HepG2 (cell line): Measurements from ENCODE around the gene HSF2BP. TPM values are rescaled to one million over a fixed set of nuclear protein-coding genes. Genes with fewer than 3 reads are reported as not detected.

ENCODE experiments used
- ATAC-seq: fragments of 200-7000 bp; cut with Tn5 transposase; 3 replicates; pipeline ENCODE4 v1.9.1; 2020; ENCODE audit warnings: mild to moderate bottlenecking, moderate library complexity
- BruUV-seq: library from RNA; stranded (reverse); fragments of 400-500 nt; replicated peaks from 2 replicates; lab custom pipeline; 2021; lab: Mats Ljungman, UMichigan
- CTCF ChIA-PET: fragments of 300-600 bp; formaldehyde crosslinking; extraction: SDS; loops from one replicate; lab custom pipeline; 2021; ENCODE audit warnings: low total read pairs, inconsistent platforms, low intra/inter-chr PET ratio; lab: Yijun Ruan, JAX
- POLR2A ChIA-PET: fragments of 350-600 bp; sonication (Branson Sonifier 250); formaldehyde crosslinking; loops from one replicate; lab custom pipeline; 2020; ENCODE audit warnings: antibody characterized with exemption, inconsistent platforms; lab: Yijun Ruan, JAX
- DNase-seq: peaks from one replicate; pipeline ENCODE4 v3.0.0-alpha.2; 2015; ENCODE audit warnings: low spot score
- FAIRE-seq: peaks from 3 replicates; lab custom pipeline; 2011; peaks lifted over from hg19 to GRCh38; lab: Jason Lieb, UNC
- H2AFZ ChIP-seq: one replicate; pipeline ENCODE4 v1.6.1; 2011; ENCODE audit warnings: low read length, inconsistent platforms
- H3K27ac ChIP-seq: fragments of 300-600 bp; 3 replicates; pipeline ENCODE4 v1.8.0; 2011; ENCODE audit warnings: mixed run types, mild to moderate bottlenecking, mixed read lengths, low read length, inconsistent platforms; ENCODE audit not compliant: insufficient read depth; ENCODE audit errors: extremely low read length
- H3K27me3 ChIP-seq, 2 experiments: fragments of 200-600 bp in 1 of 2; 2 replicates in 1 of 2; 3 replicates in 1 of 2; pipeline versions ENCODE4 v1.6.0 to v1.8.0; 2011; ENCODE audit warnings: low read length in 2 of 2, mild to moderate bottlenecking in 2 of 2, moderate library complexity in 2 of 2, inconsistent platforms in 1 of 2; ENCODE audit not compliant: insufficient read depth in 2 of 2, control insufficient read depth in 1 of 2
- H3K36me3 ChIP-seq, 2 experiments: fragments of 200-600 bp in 1 of 2; replicated peaks in 1 of 2; 2 replicates in 1 of 2; 3 replicates in 1 of 2; pipeline versions ENCODE4 v1.5.1 to v1.8.0; 2011; ENCODE audit warnings: low read length in 2 of 2, inconsistent platforms in 1 of 2; ENCODE audit not compliant: insufficient read depth in 2 of 2, control insufficient read depth in 1 of 2
- H3K4me1 ChIP-seq: 2 replicates; pipeline ENCODE4 v1.5.1; 2012; ENCODE audit warnings: low read length, inconsistent platforms; ENCODE audit not compliant: insufficient read depth
- H3K4me2 ChIP-seq: 2 replicates; pipeline ENCODE4 v1.6.0; 2011; ENCODE audit warnings: low read depth, low read length, inconsistent platforms
- H3K4me3 ChIP-seq, 3 experiments: fragments of 200-600 bp in 1 of 3; sonication (generic), shearing (Covaris generic) in 1 of 3; replicated peaks in 1 of 3; 2 replicates each; pipeline ENCODE4 v1.5.1; 2011 to 2016; ENCODE audit warnings: low read length in 3 of 3, inconsistent platforms in 2 of 3, low read depth in 2 of 3, mild to moderate bottlenecking in 2 of 3, control low read depth in 1 of 3, mixed read lengths in 1 of 3; ENCODE audit not compliant: insufficient read depth in 1 of 3
- H3K79me2 ChIP-seq: one replicate; pipeline ENCODE4 v1.6.1; 2011; ENCODE audit warnings: low read length, inconsistent platforms; ENCODE audit not compliant: insufficient read depth
- H3K9ac ChIP-seq: 2 replicates; pipeline ENCODE4 v1.6.0; 2011; ENCODE audit warnings: mild to moderate bottlenecking, low read depth, low read length, inconsistent platforms; ENCODE audit not compliant: insufficient read depth
- H3K9me3 ChIP-seq: 2 replicates; pipeline ENCODE4 v1.5.1; 2012; ENCODE audit warnings: mild to moderate bottlenecking, low read length
- H4K20me1 ChIP-seq: 2 replicates; pipeline ENCODE4 v1.6.0; 2011; ENCODE audit warnings: inconsistent platforms, mild to moderate bottlenecking, low read length, moderate library complexity; ENCODE audit not compliant: insufficient read depth
- ASH2L ChIP-seq: fragments of 300-600, 200-600 bp; sonication (generic); IDR thresholded peaks from 2 replicates; pipeline ENCODE4 v1.7.0; 2017; ENCODE audit warnings: low read depth, mild to moderate bottlenecking, moderate library complexity, mixed read lengths, low read length; ENCODE audit not compliant: insufficient read length
- ESRRA ChIP-seq: sonication (generic); formaldehyde crosslinking; IDR thresholded peaks from 2 replicates; pipeline ENCODE4 v1.5.1; 2020; ENCODE audit warnings: mild to moderate bottlenecking, low read depth, missing genetic modification reagents
- FOXP4 ChIP-seq: sonication (generic); formaldehyde crosslinking; IDR thresholded peaks from 2 replicates; pipeline ENCODE4 v1.4.0; 2020; ENCODE audit warnings: missing genetic modification reagents
- PAXIP1 ChIP-seq: sonication (generic); formaldehyde crosslinking; conservative IDR thresholded peaks from 2 replicates; pipeline ENCODE4 v1.4.0; 2020; ENCODE audit warnings: mild to moderate bottlenecking, missing genetic modification reagents, moderate library complexity
- RBFOX2 ChIP-seq: fragments of 200-400 bp; formaldehyde crosslinking; IDR thresholded peaks from 2 replicates; pipeline ENCODE4 v1.6.1; 2017; ENCODE audit warnings: low read depth, mild to moderate bottlenecking, low read length
- TFDP1 ChIP-seq: IDR thresholded peaks from 2 replicates; pipeline ENCODE4 v1.6.1; 2016; ENCODE audit warnings: missing compliant biosample characterization, missing genetic modification reagents, borderline replicate concordance
- ZNF24 ChIP-seq: fragments of 450-650 bp; IDR thresholded peaks from 2 replicates; pipeline ENCODE4 v1.6.1; 2017; ENCODE audit warnings: antibody characterized with exemption, mild to moderate bottlenecking
- ZNF512 ChIP-seq: sonication (generic); formaldehyde crosslinking; IDR thresholded peaks from 2 replicates; pipeline ENCODE4 v1.4.0; 2020; ENCODE audit warnings: mild to moderate bottlenecking, missing genetic modification reagents
- ZNF572 ChIP-seq: sonication (generic); formaldehyde crosslinking; IDR thresholded peaks from 2 replicates; pipeline ENCODE4 v1.5.1; 2020; ENCODE audit warnings: mild to moderate bottlenecking, missing genetic modification reagents
- WGBS: methylation state at CpG from one replicate; pipeline ENCODE4 v1.1.6; 2017; ENCODE audit warnings: low lambda C conversion rate; 5-methylcytosine and 5-hydroxymethylcytosine counted together
- in situ Hi-C: cut with HindIII; loops from 2 replicates; pipeline ENCODE4 v1.10.0; 2017; ENCODE audit warnings: low pct_unique_long_range_greater_than_20kb; ENCODE audit not compliant: extremely low pct_ligation_motif_present
- intact Hi-C: fragments of 100-400 bp; cut with micrococcal nuclease; formaldehyde crosslinking; loops from one replicate; pipeline ENCODE4 v1.10.0; 2022; ENCODE audit not compliant: unreplicated experiment
- polyA plus RNA-seq, 8 experiments: library from polyadenylated mRNA; depleted of rRNA in 3 of 8; stranded (reverse) in 7 of 8; unstranded in 1 of 8; fragments of >200 nt; fragmentation: Illumina TruSeq in 4 of 8; extraction: Trizol in 4 of 8; gene quantifications; 2 replicates each; pipeline versions ENCODE4 v1.2.1 to v1.2.3, GENCODE V29; 2011 to 2016; ENCODE audit warnings: low read depth in 4 of 8, missing spikeins in 1 of 8, mixed read lengths in 1 of 8; ENCODE audit not compliant: insufficient read depth in 1 of 8
- total RNA-seq, 5 experiments: library from RNA; depleted of rRNA; stranded (reverse); fragments of >200 nt; fragmentation: Illumina TruSeq; extraction: Trizol; gene quantifications; 2 replicates each; pipeline ENCODE4 v1.2.3, GENCODE V29; 2016; ENCODE audit warnings: low read depth in 1 of 5

The HSF2BP gene
- total and polyA plus RNA-seq, 2 of the 13 experiments (the other 11 are each of a cell fraction or from before 2014, with no cell fraction given), result 0.67 to 2.2 TPM

- Histone ChIP-seq H3K9me3 (no peaks in the 10 kb centered on the region), H3K4me2 (no peak overlapping the region), H2AFZ (no peak overlapping the region), H4K20me1 (no peaks in the 10 kb centered on the region), H3K79me2 (no peaks in the 10 kb centered on the region), H3K27me3 (no peaks in the 10 kb centered on the region), H3K9ac (no peak overlapping the region), H3K27ac (no peak overlapping the region), H3K4me3 (no peak overlapping the region), H3K4me1 (peaks cover 35% of the 10 kb centered on the region), H3K36me3 (no peaks in the 10 kb centered on the region)
- 73% methylated on average over 12 of the region's 13 CpGs for WGBS
- no peak for FAIRE-seq
- TF ChIP-seq PAXIP1 (CRISPR knock-in tag) (no peak), ASH2L (no peak), ZNF572 (CRISPR knock-in tag) (no peak), RBFOX2 (no peak), ZNF24 (no peak), ZNF512 (no peak), FOXP4 (CRISPR knock-in tag) (no peak), ESRRA (no peak), TFDP1 (no peak)
- ATAC-seq, result no peak
- CTCF ChIA-PET, result no interaction called here
- no peak for DNase-seq
- intact Hi-C loops, result no loop called here
- no TSS peak for BruUV-seq
- in situ Hi-C loops, result no loop called here
- POLR2A ChIA-PET, result no interaction called here
These were observed 56.7 kb downstream of the HSF2BP start for GRCh38 chr21:43602266-43603232.
